Choroid plexus epithelial cell (primary cell): ENCODE measurements around the gene DTX4.

Experiments used
- DNase-seq: peaks from one replicate; pipeline ENCODE4 v3.0.0-alpha.2; 2010; ENCODE audit warnings: low read depth
- H3K4me3 ChIP-seq: 2 replicates; pipeline ENCODE4 v1.5.1; 2011; ENCODE audit warnings: low read depth, mild to moderate bottlenecking, control low read depth, low read length, moderate library complexity
- CTCF ChIP-seq: conservative IDR thresholded peaks from 2 replicates; pipeline ENCODE4 v1.5.1; 2011; ENCODE audit warnings: low read depth, mild to moderate bottlenecking, control low read depth, inconsistent platforms, low read length, moderate library complexity

DTX4 gene

GRCh38 chr11:59154610-59155009, 17.3 kb upstream of the DTX4 start:
- no peak for DNase-seq
- no peak overlapping the region for H3K4me3 ChIP-seq
- no peak for TF ChIP-seq CTCF

GRCh38 chr11:59157433-59157832, 14.5 kb upstream of the DTX4 start:
- DNase-seq = no peak
- TF ChIP-seq CTCF = no peak
- H3K4me3 ChIP-seq = no peak overlapping the region

DNA sequence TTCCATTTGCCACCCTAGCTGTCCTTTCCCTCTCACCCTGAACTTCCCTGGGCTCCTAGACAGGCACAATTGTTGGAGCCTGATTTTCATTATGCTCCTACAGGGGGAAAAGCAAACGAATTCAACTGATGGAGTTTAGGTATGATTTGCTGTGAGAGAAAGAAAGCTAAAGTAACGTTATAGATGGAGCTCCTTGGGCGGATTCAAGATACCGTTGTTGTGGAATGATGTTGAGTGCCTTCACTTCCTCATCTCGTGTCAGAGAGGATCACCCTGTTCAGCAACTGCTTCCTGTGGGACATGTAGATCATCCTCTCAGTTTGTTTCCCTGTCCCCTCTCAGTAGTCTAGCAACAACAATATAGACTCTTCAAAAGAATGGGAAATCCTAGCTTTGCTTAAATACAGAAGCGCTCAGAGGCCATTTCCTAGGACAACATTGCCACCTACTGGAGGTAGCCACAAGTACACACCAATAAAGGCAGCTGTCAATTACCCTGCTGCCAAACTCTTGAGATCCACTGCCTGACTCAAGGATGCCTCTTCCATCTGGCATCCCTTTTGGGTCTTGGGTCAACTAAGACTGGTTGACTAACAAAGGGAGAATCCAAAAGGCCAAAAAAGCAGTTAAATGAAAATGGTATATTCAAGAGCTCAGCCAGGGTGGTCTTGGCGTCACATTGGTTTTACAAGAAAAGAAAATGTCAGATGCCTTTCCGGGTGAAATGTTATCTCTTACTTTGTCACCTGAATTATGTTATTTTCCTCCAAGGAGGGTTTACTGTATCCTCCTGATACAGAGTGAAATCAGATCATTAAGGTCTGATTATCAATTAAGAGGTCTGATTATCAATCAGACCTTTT, 13.5 kb upstream of the DTX4 start:
- peak; percentile 88 for TF ChIP-seq CTCF
- peak overlapping the region; percentile 37 for H3K4me3 ChIP-seq
- peak; percentile 84 for DNase-seq

DNA sequence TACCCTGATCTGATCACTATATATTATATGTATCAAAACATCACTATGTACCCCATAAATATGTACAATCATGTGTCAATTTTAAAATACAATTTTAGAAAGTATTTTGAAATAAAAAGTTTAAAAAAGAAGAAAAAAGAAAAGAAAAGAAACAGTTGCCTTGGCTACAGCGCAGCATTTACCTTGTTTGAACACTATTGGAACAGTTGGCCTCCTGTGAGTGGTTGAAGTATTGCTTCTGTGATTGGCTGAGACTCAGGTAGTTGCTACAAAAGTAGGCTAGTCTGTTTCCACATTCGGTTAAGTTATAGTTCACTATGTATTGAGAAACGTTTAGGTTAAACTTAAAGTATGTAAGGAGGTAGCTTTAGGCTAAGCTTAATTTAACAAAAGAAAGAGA, 7.9 kb upstream of the DTX4 start:
- TF ChIP-seq CTCF = no peak
- DNase-seq = no peak
- no peak overlapping the region for H3K4me3 ChIP-seq

DNA sequence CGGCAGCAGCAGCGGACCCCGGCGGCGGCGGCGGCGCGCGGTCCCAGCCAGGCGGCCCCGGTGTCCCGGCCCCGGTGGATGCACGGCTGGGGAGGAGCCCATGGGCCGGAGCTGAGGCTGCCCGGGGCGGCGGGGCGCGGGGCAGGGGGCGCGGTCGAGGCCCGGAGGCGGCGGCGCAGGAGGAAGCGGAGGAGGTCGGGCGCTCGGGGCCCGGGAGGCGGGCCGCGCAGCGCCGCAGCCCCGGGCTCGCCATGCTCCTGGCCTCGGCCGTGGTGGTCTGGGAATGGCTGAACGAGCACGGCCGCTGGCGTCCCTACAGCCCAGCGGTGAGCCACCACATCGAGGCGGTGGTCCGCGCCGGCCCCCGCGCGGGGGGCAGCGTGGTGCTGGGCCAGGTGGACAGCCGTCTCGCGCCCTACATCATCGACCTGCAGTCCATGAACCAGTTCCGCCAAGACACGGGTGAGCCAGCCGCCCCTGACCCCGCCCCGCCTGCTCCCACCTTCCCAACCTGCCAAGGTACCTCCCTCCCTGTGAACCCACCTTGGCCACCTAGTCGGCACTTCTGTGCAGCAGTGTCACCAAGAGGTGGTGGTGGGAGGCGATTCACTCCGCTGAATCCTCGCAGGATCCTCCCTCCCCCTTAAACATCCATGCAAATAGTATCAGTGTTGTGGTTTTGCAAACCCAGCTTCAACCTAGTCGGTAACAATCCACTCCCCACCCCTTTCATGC, 580 bp downstream of the DTX4 start:
- peak overlapping the region; percentile 61 for H3K4me3 ChIP-seq
- no peak for TF ChIP-seq CTCF
- no peak for DNase-seq

DNA sequence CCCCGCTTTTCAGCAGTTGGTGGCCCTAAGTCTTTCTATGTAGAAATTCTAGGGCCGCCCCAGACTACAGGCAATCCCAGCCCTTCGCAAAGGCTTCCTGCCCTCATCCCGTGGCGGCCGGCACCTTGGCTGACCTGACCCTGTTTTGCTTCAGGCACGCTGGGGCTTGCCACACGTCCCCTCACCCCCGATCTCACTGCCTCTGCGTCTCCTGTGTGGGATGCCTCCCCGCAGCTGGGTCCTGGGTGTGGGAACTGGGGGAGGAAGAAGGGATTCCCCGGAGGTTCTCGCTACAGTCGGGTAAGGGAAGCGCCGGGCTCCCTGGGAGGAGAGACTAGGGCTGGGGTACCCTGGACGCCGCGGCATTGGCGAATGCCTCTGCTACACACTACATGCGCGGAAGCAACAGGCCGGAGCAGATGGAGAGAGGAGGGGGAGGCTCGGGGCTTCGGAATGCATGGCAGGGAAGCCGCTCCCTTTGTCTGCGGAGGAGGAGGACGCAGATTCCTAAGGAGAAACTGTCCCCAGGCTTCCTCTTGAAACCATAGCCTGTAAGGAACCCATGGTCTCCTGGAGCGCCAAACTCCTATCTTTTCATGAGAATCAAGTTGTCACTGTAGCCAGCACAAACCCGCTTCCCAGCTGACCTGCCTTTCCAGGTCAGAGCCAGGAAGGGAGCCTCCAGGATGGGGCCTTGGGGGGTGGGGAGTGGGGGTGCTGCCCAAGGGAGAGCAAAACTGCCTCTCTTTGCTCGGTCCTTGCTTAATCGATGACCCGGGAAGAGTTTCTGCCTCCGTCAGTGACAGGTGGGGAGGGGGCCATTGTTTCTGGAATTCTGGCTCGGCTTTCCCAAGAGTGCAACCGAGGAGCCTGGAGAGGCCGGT, 1.4 kb downstream of the DTX4 start:
- no peak for DNase-seq
- no peak for TF ChIP-seq CTCF
- H3K4me3 ChIP-seq = peak overlapping the region; percentile 61
